Spleen (tissue), 11 donors: ENCODE measurements around the gene ACO2. TPM values are rescaled to one million over a fixed set of nuclear protein-coding genes. Genes with fewer than 3 reads are reported as not detected.
A peak's percentile ranks its signal among the peaks of the same experiment; 100 is the strongest.

Experiments used
- DNase-seq: peaks from one replicate; pipeline ENCODE4 v3.0.0-alpha.2; 2020
- H3K27ac ChIP-seq, 8 donors: fragments of 200-600 bp; sonication (generic) in 7 of 8; 1 replicate in 4 of 8; 2 replicates in 4 of 8; pipeline versions ENCODE4 v1.5.0 to v1.8.0; 2016 to 2021; ENCODE audit warnings: inconsistent platforms in 4 of 8, mild to moderate bottlenecking in 4 of 8, moderate library complexity in 1 of 8
- H3K27me3 ChIP-seq, 7 donors: fragments of 200-600 bp; sonication (generic) in 6 of 7; replicated peaks in 1 of 7; 1 replicate in 4 of 7; 2 replicates in 3 of 7; pipeline versions ENCODE4 v1.5.0 to v1.8.0; 2016 to 2021; ENCODE audit warnings: inconsistent platforms in 3 of 7, mild to moderate bottlenecking in 1 of 7
- H3K36me3 ChIP-seq, 6 donors: fragments of 200-600 bp; sonication (generic) in 5 of 6; 1 replicate in 4 of 6; 2 replicates in 2 of 6; pipeline versions ENCODE4 v1.5.0 to v1.8.0; 2016 to 2021; ENCODE audit warnings: inconsistent platforms in 2 of 6
- H3K4me1 ChIP-seq, 6 donors: fragments of 200-600 bp; sonication (generic) in 5 of 6; 1 replicate in 3 of 6; 2 replicates in 3 of 6; pipeline versions ENCODE4 v1.5.0 to v1.8.0; 2016 to 2021; ENCODE audit warnings: inconsistent platforms in 3 of 6
- H3K4me3 ChIP-seq, 8 donors: fragments of 200-600 bp; sonication (generic) in 7 of 8; 1 replicate in 4 of 8; 2 replicates in 4 of 8; pipeline versions ENCODE4 v1.5.0 to v1.8.0; 2016 to 2021; ENCODE audit warnings: inconsistent platforms in 4 of 8, mild to moderate bottlenecking in 4 of 8, moderate library complexity in 2 of 8
- H3K9me3 ChIP-seq, 8 donors: fragments of 200-600 bp; sonication (generic) in 7 of 8; 1 replicate in 4 of 8; 2 replicates in 4 of 8; pipeline versions ENCODE4 v1.5.0 to v1.8.0; 2016 to 2021; ENCODE audit warnings: inconsistent platforms in 4 of 8
- CTCF ChIP-seq, 11 experiments: fragments of 200-600 bp in 7 of 11; fragments of 450-650 bp in 4 of 11; sonication (generic) in 4 of 11; IDR thresholded peaks in 8 of 11; conservative IDR thresholded peaks in 3 of 11; 1 replicate in 7 of 11; 2 replicates in 4 of 11; pipeline versions ENCODE4 v1.4.0 to v1.8.0; 2016 to 2021; ENCODE audit warnings: antibody characterized with exemption in 11 of 11, inconsistent platforms in 4 of 11, mild to moderate bottlenecking in 1 of 11
- POLR2A ChIP-seq, 3 donors: fragments of 450-650 bp; IDR thresholded peaks; one replicate each; pipeline ENCODE4 v1.5.1; 2017; ENCODE audit warnings: antibody characterized with exemption in 3 of 3, mild to moderate bottlenecking in 1 of 3
- POLR2AphosphoS5 ChIP-seq, 3 donors: sonication (generic); formaldehyde crosslinking; IDR thresholded peaks; one replicate each; pipeline ENCODE4 v1.5.1; 2017; ENCODE audit warnings: antibody characterized with exemption in 3 of 3
- WGBS, 5 donors: extraction: QIAGEN DNeasy Blood & Tissue Kit in 3 of 5; methylation state at CpG; one replicate each; pipeline versions ENCODE4 v1.1.5 to v1.1.7; 2013 to 2018; 5-methylcytosine and 5-hydroxymethylcytosine counted together
- intact Hi-C: fragments of 100-400 bp; cut with DNase I; formaldehyde crosslinking; loops from one replicate; pipeline ENCODE4 v1.15.0; 2023; ENCODE audit warnings: low total_unique reads
- polyA plus RNA-seq, 3 donors: library from polyadenylated mRNA; stranded (reverse); fragments of 200-250 nt; gene quantifications; one replicate each; pipeline ENCODE4 v1.2.1, GENCODE V29; 2013
- total RNA-seq, 7 donors: library from RNA; depleted of rRNA in 3 of 7; stranded (reverse); fragments of >200 nt in 3 of 7; fragmentation: NEBNext Ultra II Directional in 4 of 7; extraction: Animal tissue kit (Norgen Biotek cat#: 25700) in 4 of 7; gene quantifications; one replicate each; pipeline versions ENCODE4 v1.1.0 to v1.2.1, GENCODE V29; 2016 to 2021
- donor health status: healthy with polysubstance abuse.
- donor health status: DM: no; HTN: no; CAD: no; lungs with moderate emphysema.
- donor health status: DM: no; HTN: no; CAD: no.
- donor health status: Bipolar disorder and iron deficiency.
- donor health status: healthy.
- donor health status: DM: no; HTN: no; CAD: no.
- donor health status: DM: yes; HTN: yes; CAD: no.

Gene ACO2
- total and polyA plus RNA-seq, 10 donors: 21.4 to 82.0 (median 67.2) TPM

GRCh38 chr22:41531715-41532477, 63.0 kb downstream of the ACO2 start:
- peaks cover 0 to 15% (median 9%) of the 10 kb centered on the region in 6 donors for H3K4me1 ChIP-seq
- H3K9me3 ChIP-seq: no peaks in the 10 kb centered on the region
- H3K27me3 ChIP-seq: no peaks in the 10 kb centered on the region
- TF ChIP-seq CTCF (IDR thresholded peaks at IDR 0.05 in 8 of 11, conservative IDR thresholded peaks at IDR 0.05 in 3 of 11) (no peak), POLR2A (IDR thresholded peaks at IDR 0.05) (no peak), POLR2AphosphoS5 (IDR thresholded peaks at IDR 0.05) (no peak)
- peaks cover 0 to 96% (median 62%) of the 10 kb centered on the region in 6 donors for H3K36me3 ChIP-seq
- H3K27ac ChIP-seq: peak overlapping the region in 1 of 8 donors; percentile 53
- intact Hi-C loops: no loop called here
- no peak overlapping the region for H3K4me3 ChIP-seq
- DNase-seq: no peak
- 88 to 94% (median 92%) methylated on average over 12 to 17 of the region's 17 CpGs for WGBS, 5 donors

GRCh38 chr22:41532908-41533825, 64.2 kb downstream of the ACO2 start:
- 57 to 69% (median 64%) methylated on average over 14 to 19 of the region's 19 CpGs for WGBS, 5 donors
- no peaks in the 10 kb centered on the region for H3K27me3 ChIP-seq
- DNase-seq: peak; percentile 90
- peak; percentile 17 to 59 (median 55) for TF ChIP-seq POLR2AphosphoS5 (IDR thresholded peaks at IDR 0.05)
- TF ChIP-seq CTCF (IDR thresholded peaks at IDR 0.05 in 8 of 11, conservative IDR thresholded peaks at IDR 0.05 in 3 of 11): peak; percentile 25 to 89 (median 74)
- TF ChIP-seq POLR2A (IDR thresholded peaks at IDR 0.05): no peak
- intact Hi-C loops: no loop called here
- no peaks in the 10 kb centered on the region for H3K9me3 ChIP-seq
- peak overlapping the region in 2 of 8 donors; percentile 28 to 33 for H3K27ac ChIP-seq
- H3K4me3 ChIP-seq: no peak overlapping the region
- H3K4me1 ChIP-seq: peaks cover 0 to 14% (median 7%) of the 10 kb centered on the region in 6 donors
- peaks cover 0 to 95% (median 54%) of the 10 kb centered on the region in 6 donors for H3K36me3 ChIP-seq

- H3K4me3 ChIP-seq: no peak overlapping the region
- peaks cover 0 to 95% (median 49%) of the 10 kb centered on the region in 6 donors for H3K36me3 ChIP-seq
- no peaks in the 10 kb centered on the region for H3K27me3 ChIP-seq
- intact Hi-C loops: no loop called here
- H3K4me1 ChIP-seq: peaks cover 0 to 14% (median 7%) of the 10 kb centered on the region in 6 donors
- 92 to 96% (median 93%) methylated on average over 8 of the region's 8 CpGs for WGBS, 5 donors
- H3K9me3 ChIP-seq: no peaks in the 10 kb centered on the region
- TF ChIP-seq POLR2AphosphoS5 (IDR thresholded peaks at IDR 0.05) (no peak), CTCF (IDR thresholded peaks at IDR 0.05 in 8 of 11, conservative IDR thresholded peaks at IDR 0.05 in 3 of 11) (no peak), POLR2A (IDR thresholded peaks at IDR 0.05) (no peak)
- no peak overlapping the region for H3K27ac ChIP-seq
- DNase-seq: no peak
Observed at GRCh38 chr22:41534219-41534618, 65.3 kb downstream of the ACO2 start.
